MV-4-11 (cell line): Measurements from ENCODE around the gene CSMD2.

Source experiments
- DNase-seq: peaks from one replicate; lab custom pipeline; 2025; lab: John Stamatoyannopoulos, UW

The CSMD2 gene

GRCh38 chr1:33997127-33998036 is 167.6 kb downstream of the CSMD2 start:
- no peak for DNase-seq

GRCh38 chr1:33996281-33996680 is 168.7 kb downstream of the CSMD2 start:
- no peak for DNase-seq

DNA sequence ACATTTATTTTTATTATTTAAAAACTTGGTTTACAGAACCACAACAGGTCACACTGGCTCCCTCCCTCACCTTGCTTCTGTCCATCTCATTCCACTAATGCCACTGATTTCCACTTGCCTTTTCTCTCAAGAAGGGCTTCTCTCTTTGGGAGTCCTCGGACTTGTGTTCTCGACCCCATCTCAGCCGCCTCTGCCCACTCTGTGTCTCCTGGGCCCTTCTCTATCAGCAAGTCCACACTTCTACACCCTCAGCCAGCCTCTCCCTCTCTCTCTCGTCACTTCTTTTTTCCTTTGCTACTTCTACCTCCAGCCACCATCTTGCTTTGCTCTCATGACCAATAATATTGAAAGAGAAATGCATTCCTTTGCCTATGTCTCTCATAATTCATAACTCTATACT is 171.7 kb downstream of the CSMD2 start:
- DNase-seq, result no peak

- no peak for DNase-seq
Observed at GRCh38 chr1:33990281-33990680, 174.7 kb downstream of the CSMD2 start.

GRCh38 chr1:33988161-33988560 is 176.9 kb downstream of the CSMD2 start:
- DNase-seq, result no peak

DNA sequence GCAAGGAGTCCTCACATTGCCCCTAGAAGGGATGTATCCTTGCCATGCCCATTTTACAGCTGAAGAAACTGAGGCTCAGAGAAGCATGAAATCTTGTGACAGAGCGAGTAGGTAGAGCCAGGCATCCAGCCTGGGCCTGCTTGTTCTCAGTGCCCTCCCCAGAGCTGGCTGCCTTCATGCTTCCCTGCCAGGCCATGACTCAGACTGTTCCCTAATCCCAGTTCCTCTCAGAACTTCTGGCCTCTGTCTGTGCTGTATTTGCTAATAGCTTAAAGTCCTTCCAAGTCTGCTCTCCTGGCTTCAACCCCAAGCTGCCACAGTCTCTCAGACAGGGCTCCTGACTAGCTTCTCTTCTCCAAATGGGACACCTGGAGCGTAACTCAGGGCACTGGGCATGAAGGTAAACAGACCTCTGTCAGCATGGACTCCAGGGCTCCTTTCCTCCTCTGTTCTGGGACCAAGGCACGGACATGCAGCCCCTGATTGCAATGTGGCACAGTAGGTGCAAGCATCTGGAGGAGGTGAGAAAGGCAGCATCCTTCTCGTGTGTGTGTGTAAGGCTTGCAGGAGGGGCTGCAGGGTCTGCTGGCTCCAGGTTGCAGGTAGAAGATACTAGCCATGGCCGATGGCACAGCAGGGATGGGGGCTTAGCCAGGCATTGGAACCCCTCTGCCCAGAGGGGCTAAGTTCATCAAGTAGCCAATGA is 178.5 kb downstream of the CSMD2 start:
- DNase-seq, result peak; percentile 9

DNA sequence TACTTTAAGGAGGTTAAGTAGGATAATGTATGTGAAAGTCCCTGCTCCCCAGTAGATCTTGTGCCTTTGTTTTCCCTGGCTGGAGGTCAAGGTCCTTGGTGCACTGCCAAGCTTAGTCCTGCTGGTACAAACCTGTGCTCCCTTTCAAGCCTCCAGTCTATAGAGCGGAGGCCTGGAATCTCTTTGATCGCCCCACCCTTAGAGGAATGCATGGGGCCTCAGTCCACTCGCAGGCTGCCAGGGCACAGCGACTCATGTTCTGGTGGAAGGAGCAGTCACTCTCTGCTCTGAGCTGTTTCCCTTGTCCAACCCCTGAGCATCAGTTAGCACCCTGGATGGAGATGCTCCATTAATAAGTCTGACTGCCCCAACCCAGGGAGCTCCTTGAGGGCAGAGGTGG is 179.4 kb downstream of the CSMD2 start:
- DNase-seq, result no peak

- no peak for DNase-seq
Observed at GRCh38 chr1:33984906-33985565, 180.0 kb downstream of the CSMD2 start.

DNA sequence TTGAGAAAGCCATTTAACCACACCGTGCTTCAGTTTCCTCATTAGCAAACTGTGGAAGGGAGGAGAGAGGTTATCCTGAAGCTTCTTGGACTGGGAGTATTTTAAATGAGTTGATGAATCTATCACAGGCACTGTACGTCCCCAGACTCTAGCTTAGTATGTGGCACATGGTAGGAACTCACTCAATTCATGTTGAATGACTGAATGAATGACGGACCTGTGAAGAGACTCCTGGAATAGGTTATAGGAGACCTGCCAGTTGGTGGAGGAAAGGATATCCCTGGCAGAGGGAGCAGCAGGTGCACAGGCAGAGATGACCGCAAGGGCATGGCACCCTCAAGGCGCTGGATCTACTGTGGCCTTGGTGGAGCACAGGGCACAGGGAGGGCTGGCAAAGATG is 182.6 kb downstream of the CSMD2 start:
- DNase-seq, result no peak

DNA sequence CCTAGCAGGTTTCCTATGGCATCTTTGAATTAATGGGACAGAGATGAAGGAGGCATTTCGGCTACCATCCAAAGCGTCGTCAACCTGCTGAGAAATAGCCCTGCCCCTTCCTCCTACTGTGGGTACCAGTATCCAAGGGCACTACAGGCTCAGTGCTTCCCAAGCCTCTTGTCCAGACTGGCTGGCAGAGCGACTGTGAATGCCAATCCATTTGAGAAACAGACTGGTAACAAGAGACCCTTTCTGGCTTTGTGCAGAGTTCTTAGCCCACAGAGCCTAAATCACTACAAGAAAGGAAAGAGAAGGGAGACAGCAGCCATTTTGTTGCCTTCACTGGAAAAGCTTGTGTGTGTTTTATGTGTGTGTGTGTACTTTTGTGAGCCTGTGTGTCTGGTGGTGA is 185.7 kb downstream of the CSMD2 start:
- DNase-seq, result no peak

DNA sequence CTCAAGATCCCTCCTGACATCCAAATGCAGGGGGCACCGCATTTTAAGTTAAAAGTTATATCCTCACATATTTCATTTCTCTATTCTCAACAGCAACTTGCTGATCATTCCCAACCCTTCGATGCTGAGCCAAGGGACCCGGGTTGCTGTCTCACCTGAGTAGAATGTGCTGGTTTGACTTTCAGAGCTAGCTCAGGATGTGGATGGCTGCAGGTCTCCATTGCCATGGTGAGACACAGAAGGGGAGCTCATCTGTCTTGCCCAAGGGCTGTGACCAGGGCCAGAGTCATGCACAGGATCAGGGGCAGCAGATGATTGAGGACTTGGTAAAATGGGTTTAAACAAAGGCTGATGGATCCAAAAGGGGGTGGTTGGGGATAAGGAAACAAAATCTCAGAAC is 189.1 kb downstream of the CSMD2 start:
- no peak for DNase-seq

GRCh38 chr1:33973799-33974545 is 191.1 kb downstream of the CSMD2 start:
- DNase-seq, result no peak

DNA sequence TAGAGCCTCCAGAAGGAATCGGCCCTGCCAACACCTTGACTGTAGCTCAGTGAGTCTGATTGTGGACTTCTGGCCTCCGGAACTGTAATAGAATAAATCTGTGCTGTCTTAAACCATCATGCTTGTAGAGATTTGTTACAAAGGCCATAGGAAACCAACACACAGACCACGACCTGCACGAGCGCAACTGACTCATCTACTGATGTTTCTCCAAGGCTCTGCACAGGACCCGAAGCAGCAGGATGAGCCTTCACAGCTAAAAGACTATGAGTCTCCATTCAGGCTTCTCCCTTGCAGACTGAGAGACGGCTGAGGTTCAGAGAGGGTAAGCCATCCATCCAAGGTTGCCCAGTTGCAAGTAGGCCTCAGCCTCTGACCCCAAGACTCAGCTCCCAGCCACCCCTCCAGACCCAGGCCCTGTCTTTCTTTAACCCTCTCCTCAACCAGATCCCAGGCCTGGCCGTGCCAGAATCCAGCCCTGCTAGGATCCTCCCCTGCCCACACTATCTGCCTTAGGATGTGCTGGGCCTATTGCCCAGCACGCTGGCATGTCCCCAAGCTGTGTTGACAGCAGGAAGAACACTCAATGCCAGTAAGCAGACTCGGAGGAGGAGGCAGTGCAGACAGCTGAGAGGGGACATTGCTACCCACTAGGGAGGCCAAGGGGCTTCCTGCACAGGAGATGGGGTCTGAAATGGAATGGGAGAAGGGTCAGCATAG is 192.2 kb downstream of the CSMD2 start:
- no peak for DNase-seq

GRCh38 chr1:33971913-33972312 is 193.1 kb downstream of the CSMD2 start:
- DNase-seq, result no peak

DNA sequence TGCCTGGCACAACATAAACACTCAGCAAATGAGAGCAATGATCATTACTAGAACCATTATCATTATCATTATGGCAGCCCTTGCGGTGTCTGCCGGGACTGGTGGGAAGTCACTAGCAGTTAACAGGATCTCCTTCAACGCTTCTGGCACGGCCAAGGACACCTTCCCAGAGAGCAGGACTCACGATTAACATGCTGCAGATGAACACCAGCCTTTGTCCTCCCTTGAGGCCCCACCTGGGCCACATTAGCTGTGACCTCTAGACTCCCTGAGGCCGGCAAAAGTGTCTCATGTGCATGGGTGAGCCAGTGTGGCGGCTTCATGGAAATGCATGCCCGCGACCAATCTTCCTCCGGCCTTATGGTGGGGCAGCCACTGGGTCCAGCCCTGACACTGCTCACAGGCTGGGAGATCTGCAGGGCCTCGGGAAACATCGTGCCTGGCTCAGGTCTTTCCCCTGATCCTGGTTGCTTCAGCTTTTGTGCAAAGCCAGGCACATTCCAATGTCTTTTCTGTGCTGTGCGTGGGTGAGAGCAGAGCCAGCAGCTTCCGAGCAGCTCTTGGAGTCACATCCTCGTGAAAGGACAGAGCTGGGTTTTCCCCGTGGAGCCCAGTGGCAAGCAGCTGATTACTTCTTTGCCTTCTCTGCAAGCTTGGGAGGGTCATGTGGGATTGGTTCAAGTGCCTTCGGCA is 193.9 kb downstream of the CSMD2 start:
- DNase-seq, result no peak

- DNase-seq, result no peak
Observed at GRCh38 chr1:33970148-33970825, 194.7 kb downstream of the CSMD2 start.

DNA sequence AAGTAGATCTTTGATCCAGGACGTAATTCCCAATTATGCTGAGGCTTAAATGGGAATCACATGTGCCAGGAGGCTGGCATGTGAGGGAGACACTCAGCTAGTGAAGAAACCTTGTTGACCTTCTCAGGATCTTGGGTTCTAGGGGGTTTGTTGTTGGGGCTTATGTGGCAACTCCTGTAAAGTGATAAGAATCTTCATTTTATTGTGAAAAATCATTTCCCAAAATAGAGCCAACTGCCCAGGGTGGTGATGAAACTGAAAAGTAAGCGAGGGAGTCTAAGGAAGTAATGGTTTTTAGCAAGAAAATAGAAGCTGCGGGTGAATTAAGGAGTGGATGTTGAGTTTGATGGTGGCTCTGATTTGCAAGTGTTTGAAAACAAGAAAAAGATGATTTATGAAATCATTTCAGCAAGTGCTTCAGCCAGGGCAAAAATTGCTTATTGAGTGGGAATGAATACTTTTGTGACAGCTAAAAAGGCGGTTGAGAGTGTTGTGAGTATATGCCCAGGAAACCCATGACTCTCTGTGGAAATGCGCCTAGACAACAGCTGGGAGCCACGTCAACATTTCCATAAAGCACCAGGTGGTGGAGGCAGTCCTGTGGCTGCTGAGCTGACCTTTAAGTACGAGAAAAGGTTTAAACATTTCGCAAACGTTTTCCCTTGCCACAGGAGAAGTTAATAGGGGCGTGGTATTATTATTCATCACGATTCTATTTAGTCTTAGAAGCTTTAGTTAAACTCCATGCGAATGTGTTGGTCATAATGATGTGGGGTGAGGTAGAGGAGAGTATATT is 198.5 kb downstream of the CSMD2 start:
- DNase-seq, result no peak

DNA sequence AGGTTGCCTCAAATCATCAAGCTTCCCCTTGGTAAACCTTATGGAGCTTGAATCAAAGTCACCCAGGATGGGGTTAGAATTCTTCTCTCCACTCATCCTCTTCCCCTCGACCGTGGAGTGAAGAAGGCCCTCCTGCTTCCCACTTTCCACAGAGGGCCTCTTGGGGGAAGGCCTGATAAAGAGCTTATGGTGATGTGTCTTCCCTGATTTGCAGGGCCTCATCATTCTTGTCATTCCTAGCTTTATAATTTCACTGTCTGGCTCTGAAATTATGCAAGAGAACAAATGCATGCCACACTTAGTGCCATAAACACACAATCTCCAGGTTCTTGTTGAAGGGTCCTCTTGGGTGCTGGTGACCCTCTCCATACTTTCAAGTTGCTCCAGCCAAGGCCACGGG is 199.9 kb downstream of the CSMD2 start:
- DNase-seq, result no peak

- no peak for DNase-seq
Observed at GRCh38 chr1:33962061-33962460, 203.0 kb downstream of the CSMD2 start.
